Spleen (tissue), 7 donors: ENCODE results near the gene TRIOBP.
"Not testable (repeated sequence)": the region's sequence is repeated elsewhere in the genome, so short reads cannot be mapped to it uniquely, and the experiment has no call there.

Experiments
- CTCF ChIP-seq, 11 experiments: fragments of 200-600 bp in 7 of 11; fragments of 450-650 bp in 4 of 11; sonication (generic) in 4 of 11; IDR thresholded peaks in 8 of 11; conservative IDR thresholded peaks in 3 of 11; 1 replicate in 7 of 11; 2 replicates in 4 of 11; pipeline versions ENCODE4 v1.4.0 to v1.8.0; 2016 to 2021; ENCODE audit warnings: antibody characterized with exemption in 11 of 11, inconsistent platforms in 4 of 11, mild to moderate bottlenecking in 1 of 11
- POLR2A ChIP-seq, 3 donors: fragments of 450-650 bp; IDR thresholded peaks; one replicate each; pipeline ENCODE4 v1.5.1; 2017; ENCODE audit warnings: antibody characterized with exemption in 3 of 3, mild to moderate bottlenecking in 1 of 3
- donor health status: DM: no; HTN: no; CAD: no; lungs with moderate emphysema.
- donor health status: DM: no; HTN: no; CAD: no.
- donor health status: DM: no; HTN: no; CAD: no.

- TF ChIP-seq POLR2A (IDR thresholded peaks at IDR 0.05); CTCF (IDR thresholded peaks at IDR 0.05 in 8 of 11, conservative IDR thresholded peaks at IDR 0.05 in 3 of 11): not testable (repeated sequence)
Observed at GRCh38 chr22:37694131-37694530, 2.7 kb upstream of the TRIOBP start.
